ENCODE data around the gene KRTCAP2. TPM values are rescaled to one million over a fixed set of nuclear protein-coding genes. Genes with fewer than 3 reads are reported as not detected.
"Not testable (repeated sequence)": the region's sequence is repeated elsewhere in the genome, so short reads cannot be mapped to it uniquely, and the experiment has no call there.

KRTCAP2 gene
- total and polyA plus RNA-seq, 12 donors, result 96.1 to 355 (median 129) TPM

- Histone ChIP-seq H3K36me3 (peaks cover 0 to 35% (median 12%) of the 10 kb centered on the region in 9 donors), H3K4me3 (peak overlapping the region in 6 of 10 donors; percentile 2 to 37 (median 28)), H3K4me1 (peaks cover 11 to 44% (median 34%) of the 10 kb centered on the region in 9 donors), H3K27me3 (peaks cover 0 to 15% (median 0%) of the 10 kb centered on the region in 7 donors), H3K27ac (peak overlapping the region; percentile 63 to 90 (median 82)), H3K9me3 (peaks cover 0 to 8% (median 0%) of the 10 kb centered on the region in 11 donors)
- intact Hi-C loops (cut with DNase I), result loop anchor here in 8 of 10 donors (1.0 to 5.0 kb wide), 6 partner anchors 33 to 76 kb away; partner anchors contain the start of genes EFNA1 (in 3 of the 8) and SLC50A1 (in 1 of the 8)
- ATAC-seq, result peak; percentile 65 to 87 (median 78)
- DNase-seq, result peak; percentile 90 to 93
- TF ChIP-seq CTCF (IDR thresholded peaks at IDR 0.05), result peak; percentile 83 to 97 (median 89)
- 3 to 4% methylated on average over 28 of the region's 28 CpGs for WGBS, 2 donors
Observed at GRCh38 chr1:155167166-155168104, 5.7 kb downstream of the KRTCAP2 start.

- H3K9me3 ChIP-seq, result peaks cover 0 to 8% (median 0%) of the 10 kb centered on the region in 11 donors
- peak overlapping the region in 6 of 10 donors; percentile 2 to 37 (median 28) for H3K4me3 ChIP-seq
- H3K36me3 ChIP-seq, result peaks cover 0 to 32% (median 12%) of the 10 kb centered on the region in 9 donors
- 22 to 31% methylated on average over 25 to 27 of the region's 27 CpGs for WGBS, 2 donors
- TF ChIP-seq CTCF (IDR thresholded peaks at IDR 0.05), result no peak
- H3K27me3 ChIP-seq, result peaks cover 0 to 15% (median 0%) of the 10 kb centered on the region in 7 donors
- peaks cover 8 to 36% (median 26%) of the 10 kb centered on the region in 9 donors for H3K4me1 ChIP-seq
- ATAC-seq, result peak; percentile 74 to 90 (median 83)
- intact Hi-C loops (cut with DNase I), result loop anchor here in 9 of 10 donors (1.0 to 5.0 kb wide), 7 partner anchors 32 to 75 kb away; partner anchors contain the start of genes EFNA1 (in 3 of the 9) and SLC50A1 (in 1 of the 9)
- DNase-seq, result peak; percentile 81 to 90
- H3K27ac ChIP-seq, result peak overlapping the region; percentile 63 to 90 (median 82)
Observed at GRCh38 chr1:155166471-155167165, 6.5 kb downstream of the KRTCAP2 start.

GRCh38 chr1:155166051-155166470, 7.0 kb downstream of the KRTCAP2 start:
- Histone ChIP-seq H3K9me3 (peaks cover 0 to 8% (median 0%) of the 10 kb centered on the region in 11 donors), H3K27me3 (peaks cover 0 to 15% (median 0%) of the 10 kb centered on the region in 7 donors), H3K4me1 (peaks cover 8 to 33% (median 25%) of the 10 kb centered on the region in 9 donors), H3K27ac (peak overlapping the region; percentile 63 to 90 (median 82)), H3K4me3 (peak overlapping the region in 4 of 10 donors; percentile 9 to 37 (median 28)), H3K36me3 (peaks cover 0 to 26% (median 12%) of the 10 kb centered on the region in 9 donors)
- TF ChIP-seq CTCF (IDR thresholded peaks at IDR 0.05), result no peak
- 27 to 55% methylated on average over 8 of the region's 8 CpGs for WGBS, 2 donors
- DNase-seq (peak in 1 of 2 donors; percentile 54), ATAC-seq (peak in 2 of 8 donors; percentile 1 to 6)
- intact Hi-C loops (cut with DNase I), result loop anchor here in 9 of 10 donors (1.0 to 5.0 kb wide), 6 partner anchors 31 to 74 kb away; partner anchors contain the start of genes EFNA1 (in 3 of the 9) and SLC50A1 (in 1 of the 9)

- Histone ChIP-seq H3K4me1 (peaks cover 8 to 33% (median 25%) of the 10 kb centered on the region in 9 donors), H3K27me3 (peaks cover 0 to 15% (median 0%) of the 10 kb centered on the region in 7 donors), H3K27ac (peak overlapping the region in 1 of 10 donors; percentile 87), H3K36me3 (peaks cover 0 to 12% (median 9%) of the 10 kb centered on the region in 9 donors)
- intact Hi-C loops (cut with DNase I), result loop anchor here in 4 of 10 donors (2.0 to 5.0 kb wide), 2 partner anchors 37 to 72 kb away; partner anchors contain the start of gene EFNA1 (in 3 of the 4)
- not testable (repeated sequence) for DNase-seq, H3K9me3 ChIP-seq, ATAC-seq, H3K4me3 ChIP-seq
- 98 to 99% methylated on average over 11 of the region's 11 CpGs for WGBS, 2 donors
Observed at GRCh38 chr1:155164625-155165024, 8.5 kb downstream of the KRTCAP2 start.

- DNase-seq, H3K27ac ChIP-seq, ATAC-seq, H3K36me3 ChIP-seq, H3K9me3 ChIP-seq, H3K4me3 ChIP-seq: not testable (repeated sequence)
- Histone ChIP-seq H3K27me3 (peaks cover 0 to 15% (median 0%) of the 10 kb centered on the region in 7 donors), H3K4me1 (peaks cover 8 to 33% (median 25%) of the 10 kb centered on the region in 9 donors)
- intact Hi-C loops (cut with DNase I), result loop anchor here in 1 of 10 donors (2.0 kb wide), 1 partner anchor 71 kb away; no protein-coding TSS in a partner anchor
- WGBS, 2 donors, result 94 to 96% methylated on average over 4 of the region's 4 CpGs
Observed at GRCh38 chr1:155163785-155164184, 9.3 kb downstream of the KRTCAP2 start.

GRCh38 chr1:155162631-155163030, 10.5 kb downstream of the KRTCAP2 start:
- H3K36me3 ChIP-seq, ATAC-seq: not testable (repeated sequence)
- WGBS, 2 donors, result 97% methylated on average over 6 of the region's 6 CpGs

More at GRCh38 chr1:155162631-155163030, 10.5 kb downstream of the KRTCAP2 start:
- H3K9me3 ChIP-seq; H3K4me3 ChIP-seq; intact Hi-C loops (cut with DNase I); DNase-seq; H3K27ac ChIP-seq: not testable (repeated sequence)
- H3K27me3 ChIP-seq, result peaks cover 0 to 14% (median 0%) of the 10 kb centered on the region in 7 donors
- peaks cover 8 to 30% (median 23%) of the 10 kb centered on the region in 9 donors for H3K4me1 ChIP-seq
